ENCODE data around the gene PLXNA2.

Gene PLXNA2

DNA sequence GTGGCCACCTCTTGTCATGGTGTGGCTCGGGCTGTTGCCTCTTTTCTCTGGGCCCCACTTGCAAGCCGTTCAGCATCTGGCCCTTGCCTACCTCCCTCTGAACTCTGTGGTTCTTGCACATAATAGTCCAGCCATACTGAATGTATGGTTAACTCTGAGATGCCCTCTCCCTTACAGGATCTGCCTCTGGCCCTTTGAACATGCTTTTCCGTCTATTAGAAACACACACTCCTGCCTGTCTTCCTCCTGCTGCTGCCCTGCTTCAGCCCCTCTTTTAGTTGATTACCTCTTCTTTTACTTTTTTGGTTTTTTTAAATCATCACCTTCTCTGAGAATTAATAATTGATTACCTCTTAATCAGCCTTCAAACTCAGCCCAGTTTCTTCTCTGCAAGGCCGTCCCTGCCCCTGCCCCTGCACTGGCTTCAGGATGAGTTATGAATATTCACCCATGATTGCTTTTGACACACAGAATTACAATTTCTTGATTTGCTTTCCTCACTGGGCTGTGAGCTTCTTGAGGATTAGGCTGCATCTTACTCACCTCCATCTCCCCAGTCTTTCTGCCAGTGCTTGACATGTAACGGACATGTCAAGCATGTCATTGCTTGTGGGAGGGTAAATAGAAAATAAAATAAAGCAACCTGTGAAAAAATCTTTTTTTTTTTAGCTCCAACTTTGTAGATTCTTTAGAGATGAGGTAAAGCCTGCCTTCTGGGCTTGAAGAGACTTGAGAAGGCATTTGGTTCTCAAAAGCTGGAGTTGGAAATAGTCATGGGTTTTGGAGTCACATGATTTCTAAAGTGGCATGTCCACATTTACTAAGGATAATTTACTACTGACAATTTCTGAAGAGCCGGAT, 158.3 kb downstream of the PLXNA2 start:
- TF ChIP-seq TCF4 (CRISPR knock-in tag; IDR thresholded peaks at IDR 0.05; ENCODE audit: borderline replicate concordance), result no peak
- no peak for TF ChIP-seq PPARA (CRISPR knock-in tag; IDR thresholded peaks at IDR 0.05; ENCODE audit: borderline replicate concordance)
- TF ChIP-seq CSDC2 (CRISPR knock-in tag; IDR thresholded peaks at IDR 0.05), result no peak
- no peak for TF ChIP-seq POU6F1 (CRISPR knock-in tag; IDR thresholded peaks at IDR 0.05; ENCODE audit: borderline replicate concordance, low read depth)
- TF ChIP-seq, protein P1, sequence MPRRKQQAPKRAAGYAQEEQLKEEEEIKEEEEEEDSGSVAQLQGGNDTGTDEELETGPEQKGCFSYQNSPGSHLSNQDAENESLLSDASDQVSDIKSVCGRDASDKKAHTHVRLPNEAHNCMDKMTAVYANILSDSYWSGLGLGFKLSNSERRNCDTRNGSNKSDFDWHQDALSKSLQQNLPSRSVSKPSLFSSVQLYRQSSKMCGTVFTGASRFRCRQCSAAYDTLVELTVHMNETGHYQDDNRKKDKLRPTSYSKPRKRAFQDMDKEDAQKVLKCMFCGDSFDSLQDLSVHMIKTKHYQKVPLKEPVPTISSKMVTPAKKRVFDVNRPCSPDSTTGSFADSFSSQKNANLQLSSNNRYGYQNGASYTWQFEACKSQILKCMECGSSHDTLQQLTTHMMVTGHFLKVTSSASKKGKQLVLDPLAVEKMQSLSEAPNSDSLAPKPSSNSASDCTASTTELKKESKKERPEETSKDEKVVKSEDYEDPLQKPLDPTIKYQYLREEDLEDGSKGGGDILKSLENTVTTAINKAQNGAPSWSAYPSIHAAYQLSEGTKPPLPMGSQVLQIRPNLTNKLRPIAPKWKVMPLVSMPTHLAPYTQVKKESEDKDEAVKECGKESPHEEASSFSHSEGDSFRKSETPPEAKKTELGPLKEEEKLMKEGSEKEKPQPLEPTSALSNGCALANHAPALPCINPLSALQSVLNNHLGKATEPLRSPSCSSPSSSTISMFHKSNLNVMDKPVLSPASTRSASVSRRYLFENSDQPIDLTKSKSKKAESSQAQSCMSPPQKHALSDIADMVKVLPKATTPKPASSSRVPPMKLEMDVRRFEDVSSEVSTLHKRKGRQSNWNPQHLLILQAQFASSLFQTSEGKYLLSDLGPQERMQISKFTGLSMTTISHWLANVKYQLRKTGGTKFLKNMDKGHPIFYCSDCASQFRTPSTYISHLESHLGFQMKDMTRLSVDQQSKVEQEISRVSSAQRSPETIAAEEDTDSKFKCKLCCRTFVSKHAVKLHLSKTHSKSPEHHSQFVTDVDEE (CRISPR knock-in tag; IDR thresholded peaks at IDR 0.05), result no peak
- no peak for TF ChIP-seq ISL1 (CRISPR knock-in tag; IDR thresholded peaks at IDR 0.05)
- TF ChIP-seq OSR1 (CRISPR knock-in tag; IDR thresholded peaks at IDR 0.05), result no peak
- TF ChIP-seq ZFP3 (CRISPR knock-in tag; IDR thresholded peaks at IDR 0.05), result no peak
- no peak for TF ChIP-seq SNAI2 (CRISPR knock-in tag; IDR thresholded peaks at IDR 0.05)
- no peak for TF ChIP-seq ZNF70 (CRISPR knock-in tag; IDR thresholded peaks at IDR 0.05)
- no peak for TF ChIP-seq ESRRG (CRISPR knock-in tag; IDR thresholded peaks at IDR 0.05)
- TF ChIP-seq CREB5 (CRISPR knock-in tag; IDR thresholded peaks at IDR 0.05; ENCODE audit: low read depth), result no peak
- ATAC-seq, result no peak

DNA sequence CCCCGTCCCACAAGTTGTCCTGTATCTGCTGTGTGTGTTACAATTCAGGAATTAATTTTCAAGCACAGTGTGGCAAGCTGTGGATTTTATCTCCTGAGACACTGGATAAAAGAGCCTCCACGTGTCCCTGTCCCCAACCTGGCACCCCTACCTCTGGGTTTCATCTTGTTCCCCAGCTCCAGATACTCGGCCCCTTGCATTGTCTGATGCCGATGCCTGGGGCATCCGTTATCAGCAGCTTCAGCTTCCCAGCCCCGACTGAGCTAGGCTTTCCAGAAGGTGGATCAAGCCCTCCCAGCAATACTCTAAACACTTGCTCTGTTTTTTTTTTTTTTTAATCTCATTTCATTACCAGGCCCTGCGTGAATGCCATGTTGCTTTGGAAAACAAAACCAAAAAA, 159.4 kb downstream of the PLXNA2 start:
- TF ChIP-seq ZFP30 (CRISPR knock-in tag; IDR thresholded peaks at IDR 0.05) (no peak), POU6F1 (CRISPR knock-in tag; IDR thresholded peaks at IDR 0.05; ENCODE audit: borderline replicate concordance, low read depth) (no peak), CREB5 (CRISPR knock-in tag; IDR thresholded peaks at IDR 0.05; ENCODE audit: low read depth) (no peak), ISL1 (CRISPR knock-in tag; IDR thresholded peaks at IDR 0.05) (no peak)
- TF ChIP-seq, protein P1 (CRISPR knock-in tag; IDR thresholded peaks at IDR 0.05), result no peak
- ATAC-seq, result no peak

- ATAC-seq, result no peak
- TF ChIP-seq GLIS3 (CRISPR knock-in tag; IDR thresholded peaks at IDR 0.05), result no peak
- no peak for TF ChIP-seq ISL1 (CRISPR knock-in tag; IDR thresholded peaks at IDR 0.05)
- no peak for TF ChIP-seq ZNF565 (CRISPR knock-in tag; conservative IDR thresholded peaks at IDR 0.05; ENCODE audit: low read depth)
These were observed 160.0 kb downstream of the PLXNA2 start for GRCh38 chr1:208084220-208084619.
